ENCODE data around the gene PPP1R2C.

The PPP1R2C gene

DNA sequence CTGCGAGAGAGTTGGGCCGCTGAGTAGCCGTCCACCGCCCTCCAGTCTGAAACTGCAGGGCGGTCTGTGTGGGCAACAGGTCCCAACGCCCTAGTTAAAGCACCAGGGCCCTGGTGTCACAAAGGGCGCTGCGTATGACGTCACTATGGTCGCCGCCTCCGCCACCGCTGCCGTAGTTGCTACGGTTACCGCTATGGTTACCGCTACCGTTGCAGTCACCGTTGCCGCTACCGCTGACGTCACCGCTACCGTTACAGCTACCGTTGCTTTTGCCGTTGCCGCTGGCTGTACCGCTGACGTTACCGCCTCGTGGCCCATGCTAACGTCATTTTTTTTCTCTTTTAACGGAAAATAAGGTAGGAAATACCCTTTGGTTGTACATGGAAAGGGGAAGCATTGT lies at the start of gene PPP1R2C:
Gene PPP1R2C (minus strand): TSS at position 68 of the 400 bp plus-strand sequence. CDS start 84 bp downstream, outside the sequence.
- no peaks in the 10 kb centered on the region for H3K9me3 ChIP-seq (ENCODE audit: severe bottlenecking)
- H3K27me3 ChIP-seq (ENCODE audit: insufficient read depth, poor library complexity, severe bottlenecking), result no peaks in the 10 kb centered on the region

GRCh38 chrX:42825201-42825600 lies 47.2 kb upstream of the PPP1R2C start:
- Histone ChIP-seq H3K9me3 (ENCODE audit: severe bottlenecking) (no peaks in the 10 kb centered on the region), H3K27ac (ENCODE audit: poor library complexity, severe bottlenecking) (no peak overlapping the region), H3K27me3 (ENCODE audit: insufficient read depth, poor library complexity, severe bottlenecking) (no peaks in the 10 kb centered on the region), H3K4me3 (ENCODE audit: severe bottlenecking) (no peak overlapping the region), H3K36me3 (ENCODE audit: low read depth) (no peaks in the 10 kb centered on the region), H3K4me1 (ENCODE audit: insufficient read depth, poor library complexity, severe bottlenecking) (no peaks in the 10 kb centered on the region)
- no peak for TF ChIP-seq CTCF (IDR thresholded peaks at IDR 0.05; ENCODE audit: poor library complexity, severe bottlenecking)
- DNase-seq (ENCODE audit: low spot score) (no peak), ATAC-seq (ENCODE audit: low read depth) (no peak)

More for the DNA sequence above, at the start of gene PPP1R2C:
- H3K27ac ChIP-seq (ENCODE audit: poor library complexity, severe bottlenecking), result no peak within 1 kb of the TSS
- DNase-seq (ENCODE audit: low spot score) (no peak), ATAC-seq (ENCODE audit: low read depth) (no peak)
- H3K36me3 ChIP-seq (ENCODE audit: low read depth), result no peaks in the 10 kb centered on the region
- no peak within 1 kb of the TSS for H3K4me3 ChIP-seq (ENCODE audit: severe bottlenecking)
- TF ChIP-seq CTCF (IDR thresholded peaks at IDR 0.05; ENCODE audit: poor library complexity, severe bottlenecking), result no peak
- H3K4me1 ChIP-seq (ENCODE audit: insufficient read depth, poor library complexity, severe bottlenecking), result no peaks in the 10 kb centered on the region

- Histone ChIP-seq H3K27me3 (ENCODE audit: insufficient read depth, poor library complexity, severe bottlenecking) (no peaks in the 10 kb centered on the region), H3K4me3 (ENCODE audit: severe bottlenecking) (no peak overlapping the region), H3K36me3 (ENCODE audit: low read depth) (no peaks in the 10 kb centered on the region), H3K27ac (ENCODE audit: poor library complexity, severe bottlenecking) (no peak overlapping the region), H3K4me1 (ENCODE audit: insufficient read depth, poor library complexity, severe bottlenecking) (no peaks in the 10 kb centered on the region), H3K9me3 (ENCODE audit: severe bottlenecking) (no peaks in the 10 kb centered on the region)
- no peak for ATAC-seq (ENCODE audit: low read depth)
- no peak for DNase-seq (ENCODE audit: low spot score)
- no peak for TF ChIP-seq CTCF (IDR thresholded peaks at IDR 0.05; ENCODE audit: poor library complexity, severe bottlenecking)
Measured at GRCh38 chrX:42824541-42824940, 46.6 kb upstream of the PPP1R2C start.

DNA sequence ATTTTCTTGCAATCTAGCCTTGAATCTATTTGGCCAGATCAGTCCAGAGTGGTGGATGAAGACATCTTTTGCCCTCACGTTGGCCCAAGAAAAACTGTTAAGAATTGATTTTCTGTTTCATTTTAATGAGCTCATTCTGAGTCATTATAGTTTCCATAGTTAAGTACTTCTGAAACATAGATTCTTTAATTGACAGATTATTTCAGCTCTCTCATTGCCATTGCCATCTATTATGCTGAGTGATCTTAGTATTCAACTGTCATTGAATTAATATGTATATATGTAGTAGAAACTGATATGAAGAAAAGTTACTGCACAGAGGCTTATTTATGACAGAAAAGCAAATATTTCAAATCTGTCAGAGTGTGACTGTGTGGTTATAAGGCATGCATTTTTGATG lies 45.5 kb upstream of the PPP1R2C start:
- DNase-seq (ENCODE audit: low spot score), result no peak
- TF ChIP-seq CTCF (IDR thresholded peaks at IDR 0.05; ENCODE audit: poor library complexity, severe bottlenecking), result no peak
- H3K4me1 ChIP-seq (ENCODE audit: insufficient read depth, poor library complexity, severe bottlenecking), result no peaks in the 10 kb centered on the region
- no peak overlapping the region for H3K4me3 ChIP-seq (ENCODE audit: severe bottlenecking)
- no peaks in the 10 kb centered on the region for H3K27me3 ChIP-seq (ENCODE audit: insufficient read depth, poor library complexity, severe bottlenecking)
- ATAC-seq (ENCODE audit: low read depth), result no peak
- H3K27ac ChIP-seq (ENCODE audit: poor library complexity, severe bottlenecking), result no peak overlapping the region
- no peaks in the 10 kb centered on the region for H3K9me3 ChIP-seq (ENCODE audit: severe bottlenecking)
- H3K36me3 ChIP-seq (ENCODE audit: low read depth), result no peaks in the 10 kb centered on the region

DNA sequence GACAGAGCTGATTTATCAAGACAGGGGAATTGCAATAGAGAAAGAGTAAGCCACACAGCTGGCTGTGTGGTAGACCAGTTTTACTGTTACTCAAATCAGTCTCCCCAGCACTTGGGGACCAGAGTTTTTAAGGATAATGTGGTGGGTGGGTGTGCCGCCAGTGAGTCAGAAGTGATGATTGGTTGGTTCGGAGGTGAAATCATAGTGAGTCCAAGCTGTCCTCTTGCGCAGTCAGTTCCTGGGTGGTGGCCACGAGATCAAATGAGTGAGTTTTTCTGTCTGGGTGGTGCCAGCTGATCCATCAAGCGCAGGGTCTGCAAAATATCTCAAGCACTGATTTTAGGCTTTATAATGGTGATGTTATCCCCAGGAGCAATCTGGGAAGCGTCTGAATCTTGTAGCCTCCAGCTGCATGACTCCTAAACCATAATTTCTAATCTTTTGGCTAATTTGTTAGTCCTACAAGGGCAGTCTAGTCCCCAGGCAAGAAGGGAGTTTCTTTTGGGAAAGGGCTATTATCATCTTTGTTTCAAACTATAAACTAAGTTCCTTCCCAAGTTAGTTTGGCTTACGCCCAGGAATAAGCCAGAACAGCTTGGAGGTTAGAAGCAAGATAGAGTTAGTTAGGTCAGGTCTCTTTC lies 44.0 kb upstream of the PPP1R2C start:
- H3K36me3 ChIP-seq (ENCODE audit: low read depth), result no peaks in the 10 kb centered on the region
- no peak for ATAC-seq (ENCODE audit: low read depth)

More for the DNA sequence above, 44.0 kb upstream of the PPP1R2C start:
- Histone ChIP-seq H3K27ac (ENCODE audit: poor library complexity, severe bottlenecking) (no peak overlapping the region), H3K27me3 (ENCODE audit: insufficient read depth, poor library complexity, severe bottlenecking) (no peaks in the 10 kb centered on the region), H3K9me3 (ENCODE audit: severe bottlenecking) (no peaks in the 10 kb centered on the region), H3K4me3 (ENCODE audit: severe bottlenecking) (no peak overlapping the region), H3K4me1 (ENCODE audit: insufficient read depth, poor library complexity, severe bottlenecking) (no peaks in the 10 kb centered on the region)
- no peak for DNase-seq (ENCODE audit: low spot score)
- no peak for TF ChIP-seq CTCF (IDR thresholded peaks at IDR 0.05; ENCODE audit: poor library complexity, severe bottlenecking)
